ENCODE measurements around the gene GPR83.
"Not testable (repeated sequence)": the region's sequence is repeated elsewhere in the genome, so short reads cannot be mapped to it uniquely, and the experiment has no call there.

The GPR83 gene

GRCh38 chr11:94350850-94351563 lies 50.2 kb downstream of the GPR83 start:
- not testable (repeated sequence) for DNase-seq

- not testable (repeated sequence) for DNase-seq
Observed at GRCh38 chr11:94346311-94346710, 54.9 kb downstream of the GPR83 start.

- no peak for DNase-seq
Observed at GRCh38 chr11:94343495-94343894, 57.7 kb downstream of the GPR83 start.

GRCh38 chr11:94342250-94342649 lies 59.0 kb downstream of the GPR83 start:
- DNase-seq: no peak

- DNase-seq: no peak
Observed at GRCh38 chr11:94338651-94339050, 62.6 kb downstream of the GPR83 start.

DNA sequence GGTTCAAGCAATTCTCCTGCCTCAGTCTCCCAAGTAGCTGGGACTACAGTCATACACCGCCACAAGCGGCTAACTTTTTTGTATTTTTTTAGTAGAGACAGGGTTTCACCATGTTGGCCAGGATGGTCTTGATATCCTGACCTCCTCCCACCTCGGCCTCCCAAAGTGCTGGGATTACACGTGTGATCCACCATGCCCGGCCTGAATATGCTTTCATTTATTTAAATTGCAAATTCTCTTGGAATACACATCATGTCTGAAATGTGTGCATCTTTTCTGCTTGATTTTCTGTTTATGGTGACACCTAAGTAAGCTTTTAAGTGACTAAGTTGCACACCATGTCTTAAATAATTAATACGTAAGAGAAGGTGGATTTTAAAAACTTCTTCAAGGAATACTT lies 65.2 kb downstream of the GPR83 start:
- DNase-seq: no peak

DNA sequence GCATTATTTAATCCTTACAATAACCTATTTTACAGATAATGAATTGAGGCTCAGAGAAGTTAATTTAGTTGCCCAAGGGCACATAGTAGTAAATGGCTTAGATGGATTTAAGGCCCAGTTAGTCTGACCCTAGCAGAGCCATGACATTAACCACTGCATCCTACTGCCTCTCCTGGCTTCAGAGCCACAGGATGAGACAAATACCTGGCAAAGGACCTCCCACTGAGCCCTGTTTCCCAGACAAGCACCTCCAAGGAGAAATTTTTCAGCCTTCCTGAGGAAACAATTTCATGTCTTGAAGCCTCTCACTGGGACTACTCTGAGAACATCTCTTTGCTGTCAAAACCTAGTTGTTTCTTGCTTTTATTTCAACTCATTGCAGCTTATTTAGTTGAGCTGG lies 68.4 kb downstream of the GPR83 start:
- DNase-seq: no peak

DNA sequence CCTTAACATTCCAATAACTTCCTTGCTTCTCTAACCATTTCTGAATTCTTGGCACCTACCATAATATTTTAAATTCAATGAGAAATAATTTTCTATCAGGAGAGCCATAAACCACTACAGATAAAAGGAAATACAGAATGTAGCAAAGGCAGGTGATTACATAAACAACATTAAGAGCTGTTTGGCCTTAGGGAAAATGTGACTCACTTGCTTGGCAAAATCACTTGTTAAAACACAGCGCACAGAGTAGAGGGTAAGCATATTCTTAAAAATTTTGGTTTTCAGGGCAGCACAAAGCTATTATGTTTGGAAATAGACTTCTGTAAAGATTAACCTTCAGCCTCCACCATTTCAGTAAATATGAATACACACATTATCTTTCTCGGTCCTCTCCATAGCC lies 70.4 kb downstream of the GPR83 start:
- no peak for DNase-seq

DNA sequence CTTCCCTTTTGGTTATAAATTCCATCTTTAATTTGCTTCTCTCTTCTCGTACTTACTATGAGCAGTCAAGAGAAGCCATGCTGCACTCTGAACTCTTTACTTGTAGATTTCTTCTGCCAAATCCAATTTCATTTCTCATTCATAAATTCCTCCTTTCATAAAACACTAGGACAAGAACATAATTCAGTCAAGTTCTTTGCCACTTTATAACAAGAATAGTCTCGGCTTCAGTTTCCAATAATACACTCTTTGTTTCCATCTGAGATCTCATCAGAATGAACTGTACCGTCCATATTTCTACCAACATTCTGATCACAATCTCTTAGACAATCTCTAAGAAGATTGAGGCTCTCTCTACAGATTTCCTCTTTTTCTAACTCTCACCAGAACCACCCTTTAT lies 71.7 kb downstream of the GPR83 start:
- no peak for DNase-seq

DNA sequence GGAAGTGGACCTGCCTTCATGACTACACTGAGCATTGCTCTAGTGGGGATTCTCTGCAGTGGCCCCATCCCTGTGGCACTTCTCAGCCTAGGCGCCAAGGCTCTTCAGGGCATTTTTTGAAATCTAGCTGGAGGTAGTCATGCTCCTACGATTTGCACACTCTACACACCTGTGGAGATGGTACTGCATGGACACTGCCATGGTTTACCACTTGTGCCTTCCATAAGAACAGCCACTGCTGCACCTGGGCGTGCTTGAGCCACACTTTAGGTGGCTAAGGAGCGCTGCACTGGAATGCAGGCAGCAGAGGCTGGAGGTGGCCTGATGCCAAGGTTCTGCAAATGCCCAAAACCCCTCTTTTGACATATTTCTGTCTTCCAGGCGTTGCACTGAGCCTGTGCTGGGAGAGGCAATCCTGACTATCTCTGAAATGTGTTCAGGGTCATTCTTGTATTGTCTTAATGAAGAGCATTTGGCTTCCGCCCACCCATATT lies 72.6 kb downstream of the GPR83 start:
- DNase-seq: no peak
